ENCODE measurements around the gene FAF1. TPM values are rescaled to one million over a fixed set of nuclear protein-coding genes. Genes with fewer than 3 reads are reported as not detected.
A peak's percentile ranks its signal among the peaks of the same experiment; 100 is the strongest.

The FAF1 gene
- total RNA-seq, 4 donors from 2014 or later = 36.9 to 77.6 (median 48.3) TPM

GRCh38 chr1:50969611-50970508 lies 9.8 kb upstream of the FAF1 start, which contains the start of gene CDKN2C:
CDKN2C (plus strand) TSS chr1:50970245; CDS start chr1:50970369, 124 bp downstream.
- peak within 1 kb of the TSS; percentile 74 to 85 (median 77) for H3K4me3 ChIP-seq
- peak within 1 kb of the TSS; percentile 92 to 99 (median 96) for H3K27ac ChIP-seq
- DNase-seq = peak; percentile 64 to 88 (median 80)
- TF ChIP-seq POLR2A (IDR thresholded peaks at IDR 0.05) (peak; percentile 54 to 59), CTCF (IDR thresholded peaks at IDR 0.05) (no peak)
- no peaks in the 10 kb centered on the region for H3K36me3 ChIP-seq
- no peaks in the 10 kb centered on the region for H3K27me3 ChIP-seq
- no peaks in the 10 kb centered on the region for H3K9me3 ChIP-seq
- H3K4me1 ChIP-seq = peaks cover 0 to 9% (median 4%) of the 10 kb centered on the region in 4 donors

DNA sequence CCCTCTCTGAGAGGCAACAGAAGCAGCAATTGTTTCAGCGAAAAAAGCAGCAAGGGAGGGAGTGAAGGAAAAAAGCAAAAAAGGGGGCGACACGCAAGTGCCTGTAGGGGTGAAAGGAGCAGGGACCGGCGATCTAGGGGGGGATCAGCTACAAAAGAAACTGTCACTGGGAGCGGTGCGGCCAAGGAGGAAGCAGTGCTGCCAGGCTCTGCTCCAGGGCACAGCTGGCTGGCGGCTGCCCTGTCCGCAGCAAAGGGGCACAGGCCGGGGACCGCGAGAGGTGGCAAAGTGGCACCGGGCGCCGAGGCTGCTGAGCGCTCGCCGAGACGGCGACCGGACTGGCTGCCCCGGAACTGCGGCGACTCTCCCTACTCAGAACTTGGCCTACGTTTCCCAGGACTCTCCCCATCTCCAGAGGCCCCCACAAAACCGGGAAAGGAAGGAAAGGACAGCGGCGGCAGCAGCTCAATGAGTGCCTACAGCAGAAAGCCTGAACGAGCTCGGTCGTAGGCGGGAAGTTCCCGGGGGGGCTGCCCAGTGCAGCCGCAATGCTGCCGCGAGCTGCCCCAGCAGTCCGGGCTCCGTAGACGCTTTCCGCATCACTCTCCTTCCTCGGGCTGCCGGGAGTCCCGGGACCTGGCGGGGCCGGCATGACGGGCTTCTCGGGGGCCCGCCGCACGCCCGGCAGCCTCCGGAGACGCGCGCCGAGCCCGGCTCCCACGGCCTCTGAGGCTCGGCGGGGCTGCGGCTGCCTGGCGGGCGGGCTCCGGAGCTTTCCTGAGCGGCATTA lies 8.9 kb upstream of the FAF1 start:
- peak overlapping the region; percentile 74 to 85 (median 77) for H3K4me3 ChIP-seq
- H3K27me3 ChIP-seq = no peaks in the 10 kb centered on the region
- no peaks in the 10 kb centered on the region for H3K36me3 ChIP-seq
- H3K4me1 ChIP-seq = peaks cover 0 to 9% (median 4%) of the 10 kb centered on the region in 4 donors
- no peak for TF ChIP-seq CTCF (IDR thresholded peaks at IDR 0.05)
- peak in 1 of 2 donors; percentile 25 for TF ChIP-seq POLR2A (IDR thresholded peaks at IDR 0.05)
- no peaks in the 10 kb centered on the region for H3K9me3 ChIP-seq
- DNase-seq = peak; percentile 48 to 81 (median 72)
- H3K27ac ChIP-seq = peak overlapping the region; percentile 92 to 99 (median 96)

- Histone ChIP-seq H3K27me3 (no peaks in the 10 kb centered on the region), H3K4me1 (peaks cover 0 to 9% (median 4%) of the 10 kb centered on the region in 4 donors), H3K36me3 (no peaks in the 10 kb centered on the region), H3K9me3 (no peaks in the 10 kb centered on the region), H3K4me3 (peak overlapping the region; percentile 74 to 85 (median 77)), H3K27ac (peak overlapping the region; percentile 92 to 99 (median 96))
- TF ChIP-seq POLR2A (IDR thresholded peaks at IDR 0.05) (peak; percentile 82 to 90), CTCF (IDR thresholded peaks at IDR 0.05) (peak in 5 of 6 experiments; percentile 19 to 70 (median 55))
- DNase-seq = peak; percentile 78 to 95 (median 94)
Observed at GRCh38 chr1:50968158-50968820, 8.2 kb upstream of the FAF1 start.

GRCh38 chr1:50967416-50968157 lies 7.5 kb upstream of the FAF1 start:
- Histone ChIP-seq H3K36me3 (no peaks in the 10 kb centered on the region), H3K9me3 (no peaks in the 10 kb centered on the region), H3K27me3 (no peaks in the 10 kb centered on the region), H3K4me3 (peak overlapping the region; percentile 74 to 85 (median 77)), H3K27ac (peak overlapping the region; percentile 92 to 99 (median 96)), H3K4me1 (peaks cover 0 to 9% (median 4%) of the 10 kb centered on the region in 4 donors)
- DNase-seq = no peak
- TF ChIP-seq CTCF (IDR thresholded peaks at IDR 0.05) (peak in 2 of 6 experiments; percentile 5 to 15), POLR2A (IDR thresholded peaks at IDR 0.05) (no peak)
